Measurements from ENCODE around the gene DTNBP1. TPM values are rescaled to one million over a fixed set of nuclear protein-coding genes. Genes with fewer than 3 reads are reported as not detected.

The DTNBP1 gene
- total and polyA plus RNA-seq, 2 of the 13 experiments (the other 11 are each of a cell fraction or from before 2014, with no cell fraction given): 6.6 to 19.1 TPM

DNA sequence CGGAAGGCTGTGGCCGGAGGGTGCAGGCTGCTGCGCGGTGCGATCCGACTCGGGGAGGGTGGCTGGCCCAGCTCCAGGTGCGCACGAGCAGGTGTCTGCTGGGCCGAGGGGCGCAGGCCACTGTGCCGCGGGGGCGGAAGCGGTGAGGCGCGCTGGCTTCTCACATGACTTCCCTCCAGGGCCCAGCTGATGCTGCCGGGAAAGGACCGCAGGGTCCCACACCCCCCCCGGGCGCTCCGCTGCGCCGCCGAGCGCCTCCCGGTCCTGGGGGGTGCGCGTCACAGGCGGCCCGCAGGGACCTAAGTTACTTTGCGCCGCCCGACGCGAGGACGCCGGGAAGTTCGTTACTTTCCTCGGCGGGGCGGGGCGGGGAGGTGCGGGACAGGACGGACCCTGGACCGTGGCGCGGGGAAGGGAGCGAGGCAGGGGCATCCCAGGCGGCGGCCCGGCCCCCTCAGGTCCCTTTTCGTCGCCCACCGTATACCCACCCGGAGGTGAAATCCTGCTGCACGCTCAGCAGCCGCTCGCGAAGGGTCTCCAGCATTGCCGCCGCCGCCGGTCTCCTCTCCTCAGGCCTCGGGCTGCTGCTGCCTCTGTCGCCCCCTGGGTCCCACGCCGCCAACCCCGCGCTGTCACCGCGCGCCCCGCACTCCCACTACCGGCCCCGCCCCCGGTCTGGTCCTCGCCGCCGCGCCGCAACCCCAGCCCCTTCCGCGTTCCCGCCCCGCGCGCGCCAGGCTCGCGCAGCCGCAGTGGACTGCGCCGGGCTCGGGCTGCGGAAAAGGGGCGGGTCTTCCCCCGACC is at the start of gene DTNBP1 (continued):
- TF ChIP-seq, protein P1, sequence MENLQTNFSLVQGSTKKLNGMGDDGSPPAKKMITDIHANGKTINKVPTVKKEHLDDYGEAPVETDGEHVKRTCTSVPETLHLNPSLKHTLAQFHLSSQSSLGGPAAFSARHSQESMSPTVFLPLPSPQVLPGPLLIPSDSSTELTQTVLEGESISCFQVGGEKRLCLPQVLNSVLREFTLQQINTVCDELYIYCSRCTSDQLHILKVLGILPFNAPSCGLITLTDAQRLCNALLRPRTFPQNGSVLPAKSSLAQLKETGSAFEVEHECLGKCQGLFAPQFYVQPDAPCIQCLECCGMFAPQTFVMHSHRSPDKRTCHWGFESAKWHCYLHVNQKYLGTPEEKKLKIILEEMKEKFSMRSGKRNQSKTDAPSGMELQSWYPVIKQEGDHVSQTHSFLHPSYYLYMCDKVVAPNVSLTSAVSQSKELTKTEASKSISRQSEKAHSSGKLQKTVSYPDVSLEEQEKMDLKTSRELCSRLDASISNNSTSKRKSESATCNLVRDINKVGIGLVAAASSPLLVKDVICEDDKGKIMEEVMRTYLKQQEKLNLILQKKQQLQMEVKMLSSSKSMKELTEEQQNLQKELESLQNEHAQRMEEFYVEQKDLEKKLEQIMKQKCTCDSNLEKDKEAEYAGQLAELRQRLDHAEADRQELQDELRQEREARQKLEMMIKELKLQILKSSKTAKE (CRISPR knock-in tag; IDR thresholded peaks at IDR 0.05; ENCODE audit: borderline replicate concordance): 0 out of 2 replicates have a peak, but pooled peaks have one; percentile 43
- TF ChIP-seq SAP130 (CRISPR knock-in tag; IDR thresholded peaks at IDR 0.05; ENCODE audit: low read depth) (peak; percentile 61), NFYB (CRISPR knock-in tag; IDR thresholded peaks at IDR 0.05) (no peak), PAF1 (CRISPR knock-in tag; IDR thresholded peaks at IDR 0.05) (no peak), HDAC6 (IDR thresholded peaks at IDR 0.05; ENCODE audit: low read depth, low read length) (no peak), SMARCC2 (IDR thresholded peaks at IDR 0.05) (no peak), NFE2 (CRISPR knock-in tag; IDR thresholded peaks at IDR 0.05) (0 out of 2 replicates have a peak, but pooled peaks have one; percentile 5), MAFF (IDR thresholded peaks at IDR 0.05; ENCODE audit: low read depth, low read length) (no peak), ZNF44 (CRISPR knock-in tag; IDR thresholded peaks at IDR 0.05) (no peak), NFKB2 (CRISPR knock-in tag; IDR thresholded peaks at IDR 0.05; ENCODE audit: borderline replicate concordance) (peak; percentile 55; the same call in 1 of the 2 replicates), HNF4G (IDR thresholded peaks at IDR 0.05; ENCODE audit: borderline replicate concordance, low read depth, low read length) (0 out of 2 replicates have a peak, but pooled peaks have one; percentile 12), HNF4G (CRISPR knock-in tag; IDR thresholded peaks at IDR 0.05; ENCODE audit: borderline replicate concordance, low read depth) (no peak), HHEX (CRISPR knock-in tag; IDR thresholded peaks at IDR 0.05) (no peak), PRPF4 (IDR thresholded peaks at IDR 0.05; ENCODE audit: low read depth, low read length, poor library complexity, severe bottlenecking) (no peak), MED13 (CRISPR knock-in tag; IDR thresholded peaks at IDR 0.05) (no peak; the same call in 1 of the 2 replicates), ELF4 (CRISPR knock-in tag; IDR thresholded peaks at IDR 0.05; ENCODE audit: borderline replicate concordance) (no peak; the same call in 1 of the 2 replicates), NR3C1 (CRISPR knock-in tag; IDR thresholded peaks at IDR 0.05) (no peak), E2F1 (CRISPR knock-in tag; IDR thresholded peaks at IDR 0.05) (peak; percentile 46), ZNF549 (CRISPR knock-in tag; IDR thresholded peaks at IDR 0.05) (no peak; the same call in 1 of the 2 replicates), ZMYM3 (CRISPR knock-in tag; IDR thresholded peaks at IDR 0.05) (no peak)
- TF ChIP-seq, protein P2, sequence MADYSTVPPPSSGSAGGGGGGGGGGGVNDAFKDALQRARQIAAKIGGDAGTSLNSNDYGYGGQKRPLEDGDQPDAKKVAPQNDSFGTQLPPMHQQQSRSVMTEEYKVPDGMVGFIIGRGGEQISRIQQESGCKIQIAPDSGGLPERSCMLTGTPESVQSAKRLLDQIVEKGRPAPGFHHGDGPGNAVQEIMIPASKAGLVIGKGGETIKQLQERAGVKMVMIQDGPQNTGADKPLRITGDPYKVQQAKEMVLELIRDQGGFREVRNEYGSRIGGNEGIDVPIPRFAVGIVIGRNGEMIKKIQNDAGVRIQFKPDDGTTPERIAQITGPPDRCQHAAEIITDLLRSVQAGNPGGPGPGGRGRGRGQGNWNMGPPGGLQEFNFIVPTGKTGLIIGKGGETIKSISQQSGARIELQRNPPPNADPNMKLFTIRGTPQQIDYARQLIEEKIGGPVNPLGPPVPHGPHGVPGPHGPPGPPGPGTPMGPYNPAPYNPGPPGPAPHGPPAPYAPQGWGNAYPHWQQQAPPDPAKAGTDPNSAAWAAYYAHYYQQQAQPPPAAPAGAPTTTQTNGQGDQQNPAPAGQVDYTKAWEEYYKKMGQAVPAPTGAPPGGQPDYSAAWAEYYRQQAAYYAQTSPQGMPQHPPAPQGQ (CRISPR knock-in tag; IDR thresholded peaks at IDR 0.05; ENCODE audit: borderline replicate concordance): no peak
- TF ChIP-seq, protein P3, sequence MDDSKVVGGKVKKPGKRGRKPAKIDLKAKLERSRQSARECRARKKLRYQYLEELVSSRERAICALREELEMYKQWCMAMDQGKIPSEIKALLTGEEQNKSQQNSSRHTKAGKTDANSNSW (CRISPR knock-in tag; IDR thresholded peaks at IDR 0.05; ENCODE audit: borderline replicate concordance): peak; percentile 16; the same call in 1 of the 2 replicates
- TF ChIP-seq, protein P4, sequence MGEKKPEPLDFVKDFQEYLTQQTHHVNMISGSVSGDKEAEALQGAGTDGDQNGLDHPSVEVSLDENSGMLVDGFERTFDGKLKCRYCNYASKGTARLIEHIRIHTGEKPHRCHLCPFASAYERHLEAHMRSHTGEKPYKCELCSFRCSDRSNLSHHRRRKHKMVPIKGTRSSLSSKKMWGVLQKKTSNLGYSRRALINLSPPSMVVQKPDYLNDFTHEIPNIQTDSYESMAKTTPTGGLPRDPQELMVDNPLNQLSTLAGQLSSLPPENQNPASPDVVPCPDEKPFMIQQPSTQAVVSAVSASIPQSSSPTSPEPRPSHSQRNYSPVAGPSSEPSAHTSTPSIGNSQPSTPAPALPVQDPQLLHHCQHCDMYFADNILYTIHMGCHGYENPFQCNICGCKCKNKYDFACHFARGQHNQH (CRISPR knock-in tag; IDR thresholded peaks at IDR 0.05): 0 out of 2 replicates have a peak, but pooled peaks have one; percentile 39

All from HepG2 (cell line).